CD4-positive, alpha-beta T cell treated with Interleukin-10 for 1 hour (primary cell): ENCODE measurements around the gene DNAL4.

ENCODE experiments used
- DNase-seq: peaks from one replicate; pipeline ENCODE4 v3.0.0-alpha.2; 2020

DNAL4 gene

GRCh38 chr22:38784035-38784434 is 9.9 kb downstream of the DNAL4 start:
- DNase-seq: no peak

DNA sequence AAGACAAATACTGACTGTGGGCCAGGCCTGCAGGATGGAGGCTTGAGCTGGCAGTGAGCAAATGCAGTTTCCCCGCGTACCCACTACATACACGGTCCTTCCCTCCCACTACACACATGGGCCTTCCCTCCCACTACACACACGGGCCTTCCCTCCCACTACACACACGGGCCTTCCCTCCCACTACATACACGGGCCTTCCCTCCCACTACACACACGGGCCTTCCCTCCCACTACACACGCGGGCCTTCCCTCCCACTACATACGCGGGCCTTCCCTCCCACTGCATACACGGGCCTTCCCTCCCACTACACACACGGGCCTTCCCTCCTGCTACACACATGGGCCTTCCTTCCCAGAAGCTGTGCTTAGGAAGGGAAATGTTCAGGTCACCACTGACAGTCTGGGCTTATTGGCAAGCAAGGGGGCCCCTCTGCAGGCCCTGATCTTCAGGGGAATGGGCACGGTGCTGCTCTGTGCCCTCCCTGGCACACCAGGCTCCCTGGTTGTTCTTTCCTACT is 10.8 kb downstream of the DNAL4 start:
- no peak for DNase-seq

DNA sequence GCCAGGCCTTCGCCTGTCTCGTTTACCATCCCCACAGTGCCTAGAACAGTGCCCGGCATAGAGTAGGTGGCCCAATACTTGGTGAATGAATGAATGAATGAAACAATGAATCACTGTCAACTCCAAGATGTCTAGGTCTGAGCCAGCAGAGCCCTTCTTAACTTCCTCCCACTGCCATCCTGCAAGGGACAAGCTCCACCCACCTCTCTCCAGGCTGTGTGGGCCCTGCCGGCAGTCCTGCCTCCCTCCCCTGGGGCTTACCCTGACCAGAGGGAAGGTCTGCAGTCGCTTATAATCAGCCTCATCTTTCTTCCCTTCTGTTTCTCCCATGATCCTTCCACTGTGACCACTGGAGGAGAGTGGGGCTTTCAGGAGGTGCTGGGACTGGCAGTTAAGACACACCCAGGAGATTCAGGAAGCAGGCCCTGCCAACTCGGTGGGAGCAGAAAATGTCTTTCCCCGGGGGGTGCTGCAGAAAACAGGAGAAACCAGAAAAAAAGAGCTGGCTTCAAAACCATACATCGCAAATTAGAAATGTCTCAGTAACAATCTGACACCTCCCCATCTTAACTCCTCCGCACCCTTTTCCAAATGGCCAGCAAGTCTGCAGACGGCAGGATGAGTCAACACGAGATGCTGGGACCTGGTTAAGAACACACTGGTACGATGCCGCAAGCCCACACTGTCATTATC is 11.4 kb downstream of the DNAL4 start:
- DNase-seq: no peak

DNA sequence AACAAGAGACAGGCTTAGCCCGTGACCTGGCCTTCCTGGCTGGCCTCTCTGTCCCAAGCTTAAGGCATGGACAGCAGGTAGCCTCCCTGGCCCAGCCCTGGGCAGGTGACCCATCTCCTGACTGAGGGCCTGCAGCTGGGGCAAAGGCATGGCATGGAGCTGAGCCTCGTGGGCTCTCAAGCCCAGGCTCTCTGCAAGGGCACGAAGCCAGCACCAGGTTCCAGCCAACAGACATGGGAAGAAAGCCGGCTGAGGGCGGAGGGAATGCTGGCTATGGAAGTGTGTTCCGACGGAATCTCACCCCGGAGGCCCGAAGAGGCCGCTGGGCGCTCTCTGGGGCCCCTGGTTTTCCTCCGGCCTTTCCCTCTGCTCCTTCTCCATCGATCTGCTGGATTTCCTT is 12.9 kb downstream of the DNAL4 start:
- DNase-seq: no peak

GRCh38 chr22:38777087-38777671 is 16.8 kb downstream of the DNAL4 start:
- no peak for DNase-seq

GRCh38 chr22:38776086-38776485 is 17.9 kb downstream of the DNAL4 start:
- DNase-seq: no peak

- no peak for DNase-seq
These were observed 18.3 kb downstream of the DNAL4 start for GRCh38 chr22:38775656-38776055.

GRCh38 chr22:38774496-38775166 is 19.3 kb downstream of the DNAL4 start:
- no peak for DNase-seq

DNA sequence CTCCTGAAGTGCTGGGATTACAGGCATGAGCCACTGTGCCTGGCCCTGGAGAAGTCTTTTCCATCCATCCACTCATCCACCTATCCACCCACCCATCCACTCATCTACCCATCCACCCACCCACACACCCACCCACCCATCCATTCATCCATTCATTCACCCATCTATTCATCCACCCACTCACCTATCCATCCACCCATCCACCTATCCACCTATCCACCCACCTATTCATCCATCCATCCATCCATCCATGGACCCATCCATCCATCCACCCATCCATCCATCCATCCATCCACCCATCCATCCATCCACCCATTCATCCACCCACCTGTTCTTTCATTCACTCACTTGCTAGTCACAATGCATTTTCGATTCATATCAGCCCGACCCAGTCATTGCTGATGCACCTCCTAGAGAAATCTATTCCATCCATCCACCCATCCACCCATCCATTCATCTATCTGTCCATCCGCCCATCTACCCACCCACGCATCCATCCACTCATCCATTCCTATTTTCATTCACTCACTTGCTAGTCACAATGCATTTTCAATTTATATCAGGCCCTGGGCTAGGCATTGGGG is 20.5 kb downstream of the DNAL4 start:
- DNase-seq: no peak

DNA sequence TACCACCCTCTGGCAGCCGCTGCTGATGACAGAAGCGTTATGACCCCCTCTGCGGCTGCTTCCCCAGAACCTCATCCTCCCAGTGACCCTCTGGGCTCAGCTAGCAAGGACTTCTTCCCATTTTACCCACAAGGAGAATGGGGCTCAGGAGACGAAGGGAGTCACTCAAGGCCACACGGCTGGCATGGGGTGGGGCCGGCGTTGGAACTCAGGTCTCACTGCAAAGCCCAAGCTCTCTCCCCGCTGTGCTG is 21.4 kb downstream of the DNAL4 start:
- no peak for DNase-seq

DNA sequence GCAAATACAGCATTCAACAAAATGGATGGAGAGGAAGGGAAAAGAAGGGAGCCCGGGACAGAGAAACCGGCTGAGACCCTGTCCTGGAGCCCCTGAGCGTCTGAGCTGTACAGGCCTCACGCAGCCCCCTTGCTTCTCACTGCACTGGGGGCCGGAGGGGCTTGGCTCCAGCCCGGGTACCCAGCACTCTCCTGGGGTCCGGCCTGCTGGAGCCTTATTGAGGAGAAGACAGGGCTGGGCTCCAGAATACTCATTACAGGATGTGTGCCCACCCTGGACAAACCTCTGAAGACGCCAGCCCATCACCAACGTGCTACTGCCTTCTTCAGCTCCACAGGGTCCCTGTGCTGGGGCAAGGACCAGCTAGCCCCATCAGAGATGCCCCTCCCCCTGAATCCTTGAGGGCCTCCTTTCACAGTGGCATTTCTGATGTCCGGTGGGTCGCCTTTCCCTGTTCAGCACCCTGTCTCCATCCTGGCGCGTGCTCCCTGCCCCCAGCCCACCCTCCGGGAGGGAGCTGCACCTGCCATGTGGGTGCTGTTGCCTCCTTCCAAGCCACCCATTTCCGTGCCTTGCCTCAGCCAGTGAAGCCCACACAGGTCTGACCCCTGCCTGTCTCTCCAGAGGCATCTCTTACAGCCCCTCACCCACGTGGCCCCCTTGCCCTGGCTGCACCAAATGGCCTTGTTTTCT is 23.5 kb downstream of the DNAL4 start:
- DNase-seq: no peak

GRCh38 chr22:38768036-38768435 is 25.9 kb downstream of the DNAL4 start:
- DNase-seq: no peak

GRCh38 chr22:38767313-38767712 is 26.6 kb downstream of the DNAL4 start:
- DNase-seq: no peak

GRCh38 chr22:38766076-38766777 is 27.7 kb downstream of the DNAL4 start:
- peak; percentile 62 for DNase-seq

DNA sequence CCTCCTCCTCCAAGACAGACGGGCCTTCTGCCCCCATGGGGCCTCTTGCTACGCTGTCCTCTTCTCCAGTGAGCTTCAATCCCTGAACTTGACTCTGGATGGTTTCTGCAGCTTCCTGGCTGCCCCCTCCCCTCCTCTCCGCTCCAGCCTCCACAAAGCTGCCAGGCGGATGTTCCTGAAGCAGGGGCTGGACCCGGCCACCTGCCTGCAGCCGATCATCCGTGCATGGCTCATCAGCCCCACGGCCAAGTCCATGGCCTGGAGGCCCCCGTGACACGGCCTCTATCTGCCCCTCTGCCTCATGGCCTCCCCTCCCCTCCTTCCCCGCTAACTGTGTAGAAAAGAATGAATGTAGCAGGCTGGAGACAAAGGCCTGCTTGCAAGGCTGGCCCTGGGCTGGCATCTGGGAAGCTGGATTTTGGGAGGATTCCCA is 31.4 kb downstream of the DNAL4 start:
- no peak for DNase-seq

DNA sequence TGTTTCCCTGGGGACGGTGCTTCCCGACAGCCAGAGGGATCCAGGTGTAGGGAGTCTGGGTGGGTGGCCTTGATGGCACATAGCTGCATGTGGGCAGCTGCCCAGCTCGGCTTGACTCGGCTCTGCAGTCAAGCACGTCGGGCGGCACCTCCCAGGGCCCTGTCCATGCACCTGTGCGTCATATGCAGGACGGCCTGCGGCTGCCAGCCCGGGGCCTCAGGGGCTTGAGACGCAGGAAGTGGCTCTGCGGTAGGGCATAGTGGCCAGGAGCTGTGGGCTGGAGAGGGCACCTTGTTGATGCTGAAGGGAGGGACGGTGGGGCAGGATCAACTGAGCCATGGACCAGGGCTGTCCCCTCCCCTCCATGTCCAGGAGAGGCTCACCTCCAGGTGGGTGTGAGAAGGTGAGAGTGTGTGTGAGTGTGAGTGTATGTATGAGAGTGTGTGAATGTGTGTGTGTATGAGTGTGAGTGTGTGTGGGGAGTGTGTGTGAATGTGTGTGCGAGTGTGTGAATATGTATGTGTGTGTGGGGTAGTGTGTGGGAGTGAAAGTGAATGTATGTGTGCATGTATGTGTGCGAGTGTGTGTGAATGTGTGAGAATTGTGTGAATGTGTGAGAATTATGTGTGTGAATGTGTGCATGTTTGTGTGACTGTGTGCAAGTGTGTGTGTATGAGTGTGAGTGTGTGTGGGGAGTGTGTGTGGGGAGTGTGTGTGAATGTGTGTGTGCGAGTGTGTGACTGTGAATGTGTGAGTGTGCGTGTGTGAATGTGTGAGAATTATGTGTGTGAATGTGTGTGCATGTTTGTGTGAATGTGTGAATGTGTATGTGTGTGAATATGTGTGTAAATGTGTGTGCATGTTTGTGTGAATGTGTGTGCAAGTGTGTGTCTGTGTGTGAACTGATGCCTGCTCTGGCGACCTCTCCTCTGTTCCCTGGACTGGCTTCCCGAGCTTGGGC is 32.5 kb downstream of the DNAL4 start:
- no peak for DNase-seq

GRCh38 chr22:38760477-38761201 is 33.3 kb downstream of the DNAL4 start:
- DNase-seq: no peak

DNA sequence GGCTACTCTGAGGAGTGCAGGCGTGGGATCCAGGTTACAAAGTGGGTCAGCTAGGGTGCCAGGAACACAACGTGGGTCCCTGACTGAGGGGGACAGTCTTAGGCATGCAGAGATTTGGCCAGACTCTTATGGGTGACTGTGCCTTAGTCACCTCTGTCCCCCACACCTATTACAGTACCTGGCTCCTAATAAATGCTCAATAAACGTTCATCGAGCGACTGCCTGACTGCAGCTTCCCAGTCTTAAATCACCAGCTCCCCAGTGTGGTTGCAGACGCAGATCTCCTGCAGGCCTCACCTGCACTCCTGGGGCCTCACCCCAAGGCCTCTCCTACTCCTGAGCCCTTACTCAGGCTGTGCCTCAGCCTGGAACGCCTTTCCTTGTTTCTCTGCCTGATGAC is 34.9 kb downstream of the DNAL4 start:
- DNase-seq: no peak

GRCh38 chr22:38758276-38758945 is 35.5 kb downstream of the DNAL4 start:
- DNase-seq: peak; percentile 58

DNA sequence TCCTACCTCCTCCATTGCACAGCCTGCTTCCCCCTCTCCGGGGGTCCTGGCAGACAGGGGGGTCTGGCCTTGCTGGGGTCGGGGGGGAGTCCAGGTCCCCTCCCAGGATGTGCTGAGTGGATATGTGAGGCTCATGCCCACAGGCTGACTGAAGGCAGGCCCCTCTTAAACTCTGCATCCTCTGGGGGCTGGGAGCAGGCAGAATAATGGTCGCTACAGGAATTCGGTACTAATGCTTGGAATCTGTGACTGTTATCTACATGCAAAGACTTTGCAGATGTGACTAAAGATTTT is 36.5 kb downstream of the DNAL4 start:
- no peak for DNase-seq
